Caco-2 (cell line): ENCODE data around the gene PPP1R7. TPM values are rescaled to one million over a fixed set of nuclear protein-coding genes. Genes with fewer than 3 reads are reported as not detected.

Experiments
- BruUV-seq: library from RNA; stranded (reverse); fragments of 400-500 nt; replicated peaks from 2 replicates; lab custom pipeline; 2021; lab: Mats Ljungman, UMichigan
- CTCF ChIA-PET: fragments of 300-600 bp; sonication (Branson Sonifier 250); formaldehyde crosslinking; loops from one replicate; lab custom pipeline; 2022; ENCODE audit warnings: antibody characterized with exemption; lab: Charles Lee
- POLR2A ChIA-PET: fragments of 300-600 bp; sonication (Branson Sonifier 250); formaldehyde crosslinking; loops from one replicate; lab custom pipeline; 2022; ENCODE audit warnings: antibody characterized with exemption; lab: Charles Lee
- DNase-seq, 2 experiments: peaks; one replicate each; pipeline versions ENCODE4 v3.0.0 to v3.0.0-alpha.2; 2020 to 2022
- H3K27me3 ChIP-seq: replicated peaks from 2 replicates; pipeline ENCODE4 v1.6.0; 2011; ENCODE audit warnings: low read length; ENCODE audit not compliant: control insufficient read depth, insufficient read depth
- H3K36me3 ChIP-seq: 2 replicates; pipeline ENCODE4 v1.5.1; 2011; ENCODE audit warnings: low read length; ENCODE audit not compliant: control insufficient read depth, insufficient read depth
- H3K4me1 ChIP-seq: fragments of 250-450 bp; sonication (Bioruptor Pico); 2 replicates; pipeline ENCODE4 v1.5.1; 2020; ENCODE audit warnings: mild to moderate bottlenecking
- H3K4me3 ChIP-seq: 2 replicates; pipeline ENCODE4 v1.5.1; 2011; ENCODE audit warnings: low read depth, mild to moderate bottlenecking, control low read depth, low read length
- H3K9me3 ChIP-seq: fragments of 250-450 bp; sonication (Bioruptor Pico); 2 replicates; pipeline ENCODE4 v1.5.1; 2020; ENCODE audit warnings: mild to moderate bottlenecking, moderate library complexity
- H3K27ac Mint-ChIP-seq: one replicate; pipeline ENCODE4 v1.8.0; 2022; ENCODE audit warnings: mixed read lengths; ENCODE audit not compliant: unreplicated experiment
- H3K27me3 Mint-ChIP-seq: one replicate; pipeline ENCODE4 v1.8.0; 2022; ENCODE audit warnings: mixed read lengths; ENCODE audit not compliant: insufficient read depth, unreplicated experiment
- H3K36me3 Mint-ChIP-seq: one replicate; pipeline ENCODE4 v1.8.0; 2022; ENCODE audit warnings: mild to moderate bottlenecking, mixed read lengths; ENCODE audit not compliant: insufficient read depth, unreplicated experiment
- H3K4me1 Mint-ChIP-seq: one replicate; pipeline ENCODE4 v1.8.0; 2022; ENCODE audit warnings: low read depth, mixed read lengths; ENCODE audit not compliant: unreplicated experiment
- H3K4me3 Mint-ChIP-seq: one replicate; pipeline ENCODE4 v1.8.0; 2022; ENCODE audit warnings: mild to moderate bottlenecking, moderate library complexity, mixed read lengths; ENCODE audit not compliant: unreplicated experiment
- H3K9me3 Mint-ChIP-seq: one replicate; pipeline ENCODE4 v1.8.0; 2022; ENCODE audit warnings: mixed read lengths; ENCODE audit not compliant: unreplicated experiment
- intact Hi-C: fragments of 100-400 bp; cut with micrococcal nuclease; formaldehyde crosslinking; loops from one replicate; pipeline ENCODE4 v1.10.0; 2022; ENCODE audit not compliant: unreplicated experiment
- total RNA-seq: library from RNA; stranded (reverse); gene quantifications from 2 replicates; pipeline ENCODE4 v1.2.3, GENCODE V29; 2022
- TF ChIP-seq, protein P1 (sequence below), 2 experiments: fragments of 200-600 bp in 1 of 2; IDR thresholded peaks; 1 replicate in 1 of 2; 2 replicates in 1 of 2; pipeline versions ENCODE4 v1.5.1 to v1.8.0; 2011 to 2022; ENCODE audit warnings: antibody characterized with exemption in 1 of 2, control low read depth in 1 of 2, inconsistent platforms in 1 of 2, low read depth in 1 of 2, low read length in 1 of 2, mild to moderate bottlenecking in 1 of 2, moderate library complexity in 1 of 2; ENCODE audit not compliant: insufficient read depth in 1 of 2, severe bottlenecking in 1 of 2, unreplicated experiment in 1 of 2

PPP1R7 gene
- total RNA-seq, 1 experiment from 2014 or later: 32.5 TPM

DNA sequence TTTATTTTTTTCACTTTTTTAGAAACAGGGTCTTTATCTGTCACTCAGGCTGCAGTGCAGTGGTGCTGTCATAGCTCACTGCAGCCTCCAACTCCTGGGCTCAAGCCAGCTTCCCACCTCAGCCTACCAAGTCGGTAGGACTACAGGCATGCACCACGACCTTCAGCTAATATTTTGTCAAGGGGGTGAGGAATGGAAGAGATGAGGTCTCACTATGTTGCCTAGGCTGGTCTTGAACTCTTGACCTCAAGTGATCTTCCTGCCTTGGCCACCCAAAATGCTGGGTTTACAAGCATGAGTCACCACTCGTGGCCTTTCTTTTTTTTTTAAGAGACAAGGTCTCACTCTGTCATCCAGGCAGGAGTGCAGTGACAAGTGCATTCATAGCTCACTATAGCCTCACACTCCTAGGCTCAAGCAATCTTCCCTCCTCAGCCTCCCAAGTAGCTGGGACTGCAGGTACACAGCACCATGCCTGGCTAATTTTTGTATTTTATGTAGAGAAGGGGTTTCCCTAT lies 13.4 kb downstream of the PPP1R7 start:
- Mint-ChIP-seq H3K36me3 (no peaks in the 10 kb centered on the region), H3K27ac (no peak overlapping the region), H3K27me3 (no peaks in the 10 kb centered on the region), H3K9me3 (no peaks in the 10 kb centered on the region), H3K4me1 (no peaks in the 10 kb centered on the region), H3K4me3 (no peak overlapping the region)
- no peak for DNase-seq
- H3K36me3 ChIP-seq: no peaks in the 10 kb centered on the region
- intact Hi-C loops: no loop called here
- BruUV-seq: no TSS peak
- ChIA-PET POLR2A (no interaction called here), CTCF (no interaction called here)
- TF ChIP-seq, protein P1, sequence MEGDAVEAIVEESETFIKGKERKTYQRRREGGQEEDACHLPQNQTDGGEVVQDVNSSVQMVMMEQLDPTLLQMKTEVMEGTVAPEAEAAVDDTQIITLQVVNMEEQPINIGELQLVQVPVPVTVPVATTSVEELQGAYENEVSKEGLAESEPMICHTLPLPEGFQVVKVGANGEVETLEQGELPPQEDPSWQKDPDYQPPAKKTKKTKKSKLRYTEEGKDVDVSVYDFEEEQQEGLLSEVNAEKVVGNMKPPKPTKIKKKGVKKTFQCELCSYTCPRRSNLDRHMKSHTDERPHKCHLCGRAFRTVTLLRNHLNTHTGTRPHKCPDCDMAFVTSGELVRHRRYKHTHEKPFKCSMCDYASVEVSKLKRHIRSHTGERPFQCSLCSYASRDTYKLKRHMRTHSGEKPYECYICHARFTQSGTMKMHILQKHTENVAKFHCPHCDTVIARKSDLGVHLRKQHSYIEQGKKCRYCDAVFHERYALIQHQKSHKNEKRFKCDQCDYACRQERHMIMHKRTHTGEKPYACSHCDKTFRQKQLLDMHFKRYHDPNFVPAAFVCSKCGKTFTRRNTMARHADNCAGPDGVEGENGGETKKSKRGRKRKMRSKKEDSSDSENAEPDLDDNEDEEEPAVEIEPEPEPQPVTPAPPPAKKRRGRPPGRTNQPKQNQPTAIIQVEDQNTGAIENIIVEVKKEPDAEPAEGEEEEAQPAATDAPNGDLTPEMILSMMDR (IDR thresholded peaks at IDR 0.05; ENCODE audit: insufficient read depth in 1 of 2, low read depth in 1 of 2, low read length in 1 of 2, severe bottlenecking in 1 of 2, unreplicated experiment in 1 of 2): no peak
- no peak overlapping the region for H3K4me3 ChIP-seq
- H3K4me1 ChIP-seq: no peaks in the 10 kb centered on the region
- no peaks in the 10 kb centered on the region for H3K9me3 ChIP-seq
- no peaks in the 10 kb centered on the region for H3K27me3 ChIP-seq

DNA sequence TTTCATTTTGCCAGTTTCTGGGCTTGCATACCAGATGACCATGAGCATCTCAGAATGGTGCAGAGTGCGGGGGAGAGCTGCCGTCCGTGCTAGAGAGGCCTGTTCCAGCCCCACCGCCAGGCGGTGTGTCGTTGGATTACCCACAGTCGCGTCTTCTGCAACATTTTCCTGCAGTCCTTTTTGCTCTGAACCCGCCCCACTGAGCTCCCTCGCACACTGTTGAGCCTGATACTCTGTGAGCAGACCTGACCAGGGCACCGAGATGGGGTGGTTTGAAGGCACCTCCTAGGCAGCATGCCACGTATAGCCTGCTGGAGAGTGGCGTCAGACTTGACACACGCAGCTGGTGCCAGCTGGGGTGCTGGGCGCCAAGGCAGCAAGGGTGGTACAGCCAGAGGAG lies 18.1 kb downstream of the PPP1R7 start:
- H3K4me1 Mint-ChIP-seq: no peaks in the 10 kb centered on the region
- H3K4me3 ChIP-seq: no peak overlapping the region
- H3K27me3 Mint-ChIP-seq: no peaks in the 10 kb centered on the region
- BruUV-seq: no TSS peak
- ChIA-PET CTCF (no interaction called here), POLR2A (no interaction called here)
- no peak overlapping the region for H3K4me3 Mint-ChIP-seq
- no peak overlapping the region for H3K27ac Mint-ChIP-seq
- no peaks in the 10 kb centered on the region for H3K27me3 ChIP-seq
- no peaks in the 10 kb centered on the region for H3K9me3 ChIP-seq
- no peaks in the 10 kb centered on the region for H3K36me3 ChIP-seq
- intact Hi-C loops: no loop called here
- TF ChIP-seq, protein P1 (IDR thresholded peaks at IDR 0.05; ENCODE audit: insufficient read depth in 1 of 2, low read depth in 1 of 2, low read length in 1 of 2, severe bottlenecking in 1 of 2, unreplicated experiment in 1 of 2): no peak
- no peaks in the 10 kb centered on the region for H3K4me1 ChIP-seq
- no peak for DNase-seq
- peaks cover 5% of the 10 kb centered on the region for H3K36me3 Mint-ChIP-seq
- H3K9me3 Mint-ChIP-seq: peaks cover 9% of the 10 kb centered on the region

DNA sequence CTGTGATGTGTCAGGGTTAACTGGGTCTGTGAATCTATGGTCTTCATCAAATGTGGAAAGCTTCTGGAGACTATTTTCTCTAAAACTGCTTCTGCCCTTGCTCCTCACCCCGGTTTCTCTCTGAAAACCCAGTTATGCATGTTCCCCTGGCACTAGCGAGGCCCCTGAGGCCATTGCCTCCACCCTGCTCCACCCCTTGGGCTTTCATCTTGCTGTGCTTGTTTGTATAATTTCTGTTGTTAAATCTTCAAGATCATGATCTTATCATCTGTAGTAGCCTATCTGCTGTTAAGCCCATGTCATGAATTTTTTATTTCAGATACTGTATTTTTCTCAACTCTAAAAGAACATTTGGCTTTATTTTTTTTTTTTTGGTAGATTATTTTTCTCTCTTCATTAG lies 23.3 kb downstream of the PPP1R7 start:
- Mint-ChIP-seq H3K36me3 (peaks cover 5% of the 10 kb centered on the region), H3K9me3 (peaks cover 9% of the 10 kb centered on the region), H3K27ac (no peak overlapping the region), H3K27me3 (no peaks in the 10 kb centered on the region), H3K4me3 (no peak overlapping the region), H3K4me1 (no peaks in the 10 kb centered on the region)
- Histone ChIP-seq H3K4me3 (no peak overlapping the region), H3K4me1 (no peaks in the 10 kb centered on the region), H3K36me3 (no peaks in the 10 kb centered on the region), H3K9me3 (no peaks in the 10 kb centered on the region), H3K27me3 (no peaks in the 10 kb centered on the region)
- no peak for DNase-seq
- no TSS peak for BruUV-seq
- TF ChIP-seq, protein P1 (IDR thresholded peaks at IDR 0.05; ENCODE audit: insufficient read depth in 1 of 2, low read depth in 1 of 2, low read length in 1 of 2, severe bottlenecking in 1 of 2, unreplicated experiment in 1 of 2): no peak
- POLR2A ChIA-PET: no interaction called here
- CTCF ChIA-PET: interaction anchor here (1.1 kb wide), 1 partner anchor 316 kb away, joined by 3 read pairs; no protein-coding TSS in a partner anchor
- intact Hi-C loops: no loop called here
